Activated naive CD8-positive, alpha-beta T cell treated with anti-CD3 and anti-CD28 coated beads, Interleukin-2, amount 10 ng/mL, durations not matched to agents 7 days and 5 days (primary cell): Measurements from ENCODE around the gene GMEB1. TPM values are rescaled to one million over a fixed set of nuclear protein-coding genes. Genes with fewer than 3 reads are reported as not detected.

Experiments used
- ATAC-seq: fragments of 150-1000 bp; cut with Tn5 transposase; one replicate; pipeline ENCODE4 v1.10.0; 2021; ENCODE audit warnings: low read depth, moderate library complexity
- POLR2A ChIA-PET: fragments of 350-600 bp; sonication (Branson Sonifier 250); formaldehyde crosslinking; loops from one replicate; lab custom pipeline; 2021; ENCODE audit warnings: antibody characterized with exemption; lab: Charles Lee
- DNase-seq: peaks from one replicate; pipeline ENCODE4 v3.0.0; 2021
- H3K27ac Mint-ChIP-seq: one replicate; pipeline ENCODE4 v1.8.0; 2022; ENCODE audit warnings: mild to moderate bottlenecking, mixed read lengths
- H3K27me3 Mint-ChIP-seq: one replicate; pipeline ENCODE4 v1.8.0; 2022; ENCODE audit warnings: mild to moderate bottlenecking, moderate library complexity, mixed read lengths
- H3K36me3 Mint-ChIP-seq: one replicate; pipeline ENCODE4 v1.8.0; 2021; ENCODE audit warnings: mild to moderate bottlenecking, mixed read lengths
- H3K4me1 Mint-ChIP-seq: one replicate; pipeline ENCODE4 v1.8.0; 2021; ENCODE audit warnings: mixed read lengths
- H3K4me3 Mint-ChIP-seq: one replicate; pipeline ENCODE4 v1.8.0; 2022; ENCODE audit warnings: mild to moderate bottlenecking, moderate library complexity, mixed read lengths
- H3K9me3 Mint-ChIP-seq: one replicate; pipeline ENCODE4 v1.8.0; 2021; ENCODE audit warnings: mixed read lengths
- total RNA-seq, 2 experiments: library from RNA; stranded (reverse); gene quantifications; one replicate each; pipeline ENCODE4 v1.2.3, GENCODE V29; 2021

Gene GMEB1
- total RNA-seq, 2 experiments from 2014 or later: 31.7 to 32.7 TPM

DNA sequence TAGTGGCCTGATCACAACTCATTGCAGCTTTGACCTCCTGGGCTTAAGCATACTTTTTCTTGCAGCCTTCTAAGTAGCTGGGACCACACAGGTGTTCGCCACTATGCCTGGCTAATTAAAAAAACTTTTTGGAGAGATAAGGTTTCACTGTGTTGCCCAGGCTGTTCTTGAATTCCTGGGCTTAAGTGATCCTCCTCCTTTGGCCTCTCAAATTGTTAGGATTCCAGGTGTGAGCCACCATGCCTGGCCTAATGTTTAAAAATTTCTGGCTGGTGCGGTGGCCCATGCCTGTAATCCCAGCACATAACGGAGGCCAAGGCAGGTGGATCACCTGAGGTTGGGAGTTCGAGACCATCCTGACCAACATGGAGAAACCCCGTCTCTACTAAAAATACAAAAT lies 92.6 kb downstream of the GMEB1 start:
- H3K27me3 Mint-ChIP-seq: no peaks in the 10 kb centered on the region
- H3K4me1 Mint-ChIP-seq: peaks cover 14% of the 10 kb centered on the region
- POLR2A ChIA-PET: interaction anchor here (0.7 kb wide), 1 partner anchor 97 kb away, joined by 3 read pairs; no protein-coding TSS in a partner anchor
- peaks cover 24% of the 10 kb centered on the region for H3K36me3 Mint-ChIP-seq
- H3K4me3 Mint-ChIP-seq: no peak overlapping the region
- DNase-seq (no peak), ATAC-seq (no peak)
- no peaks in the 10 kb centered on the region for H3K9me3 Mint-ChIP-seq
- no peak overlapping the region for H3K27ac Mint-ChIP-seq

DNA sequence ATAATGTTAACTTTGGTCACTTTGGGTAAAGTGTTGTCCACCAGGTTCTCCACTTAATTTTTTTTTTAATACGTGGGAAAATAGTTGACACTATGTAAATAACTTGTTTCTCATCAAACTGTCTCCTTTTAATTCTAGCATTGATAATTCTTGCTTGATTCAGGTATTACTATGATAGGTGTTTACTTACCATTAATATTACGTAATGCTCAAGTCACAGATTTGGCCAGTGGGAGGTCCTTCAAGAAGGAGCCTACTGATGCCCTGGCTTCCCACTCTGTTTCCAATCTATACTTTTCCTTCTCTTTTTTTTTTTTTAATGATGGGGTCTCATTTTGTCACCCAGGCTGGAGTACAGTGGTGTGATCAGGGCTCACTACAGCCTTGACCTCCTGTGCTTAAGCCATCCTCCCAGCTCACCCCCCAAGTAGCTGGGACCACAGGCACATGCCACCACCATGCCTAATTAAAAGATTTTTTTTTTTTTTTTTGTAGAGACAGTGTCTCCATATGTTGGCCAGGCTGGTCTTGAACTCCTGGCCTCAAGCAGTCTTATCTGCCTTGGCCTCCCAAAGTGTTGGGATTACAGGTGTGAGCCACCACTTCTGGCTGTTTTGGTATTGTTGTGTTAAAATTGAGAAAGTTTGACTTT lies 98.1 kb downstream of the GMEB1 start:
- no peaks in the 10 kb centered on the region for H3K9me3 Mint-ChIP-seq
- no peak overlapping the region for H3K27ac Mint-ChIP-seq

More for the DNA sequence above, 98.1 kb downstream of the GMEB1 start:
- Mint-ChIP-seq H3K27me3 (no peaks in the 10 kb centered on the region), H3K36me3 (peaks cover 14% of the 10 kb centered on the region), H3K4me3 (no peak overlapping the region), H3K4me1 (peaks cover 11% of the 10 kb centered on the region)
- DNase-seq (no peak), ATAC-seq (no peak)
- POLR2A ChIA-PET: no interaction called here

Other genes with a start within 250 kb of the GMEB1 start
- 10 to 100 TPM; 46.2 to 51.7 TPM for gene RCC1, start 162.7 kb upstream of the GMEB1 start, total RNA-seq
- 10 to 100 TPM; 54.2 to 58.9 TPM for gene TRNAU1AP, start 115.7 kb upstream of the GMEB1 start, total RNA-seq
- under 1 TPM; 0.50 to 0.79 TPM for gene RAB42, start 76.5 kb upstream of the GMEB1 start, total RNA-seq
- gene TAF12, start 25.7 kb upstream of the GMEB1 start, total RNA-seq: 10 to 100 TPM; 29.9 to 30.5 TPM
- not detected for gene RNU11, start 20.2 kb upstream of the GMEB1 start, total RNA-seq
- 10 to 100 TPM; 62.5 to 70.2 TPM for gene YTHDF2, start 68.2 kb downstream of the GMEB1 start, total RNA-seq
- gene OPRD1, start 143.4 kb downstream of the GMEB1 start, total RNA-seq: not detected
- gene EPB41, start 245.8 kb downstream of the GMEB1 start, total RNA-seq: 100 to 1,000 TPM; 162 to 170 TPM